SK-N-SH (cell line): Measurements from ENCODE around the gene ATP2C1. TPM values are rescaled to one million over a fixed set of nuclear protein-coding genes. Genes with fewer than 3 reads are reported as not detected.

Experiments used
- CTCF ChIA-PET: fragments of 300-600, 350-600 bp; formaldehyde crosslinking; extraction: SDS; loops from one replicate; lab custom pipeline; 2021; lab: Yijun Ruan, JAX
- POLR2A ChIA-PET: fragments of 350-600 bp; sonication (Branson Sonifier 250); formaldehyde crosslinking; extraction: SDS; loops from one replicate; lab custom pipeline; 2020; ENCODE audit warnings: antibody characterized with exemption, inconsistent platforms; lab: Yijun Ruan, JAX
- DNase-seq: peaks from one replicate; pipeline ENCODE4 v3.0.0; 2012
- H2AFZ ChIP-seq: fragments of 200-600 bp; sonication (generic); 2 replicates; pipeline ENCODE4 v1.8.1; 2016; ENCODE audit warnings: antibody characterized with exemption, mild to moderate bottlenecking, low read depth
- H3F3A ChIP-seq: fragments of 200-600 bp; sonication (generic); replicated peaks from 2 replicates; pipeline ENCODE3; 2016; ENCODE audit warnings: antibody characterized with exemption, mild to moderate bottlenecking; ENCODE audit not compliant: insufficient read depth
- H3K27ac ChIP-seq, 2 experiments: fragments of 200-500 bp in 1 of 2; fragments of 200-600 bp in 1 of 2; sonication (Bioruptor generic) in 1 of 2; sonication (generic), shearing (Covaris generic) in 1 of 2; 2 replicates each; pipeline versions ENCODE4 v1.5.1 to v1.6.1; 2014 to 2016; ENCODE audit warnings: low read depth in 2 of 2, inconsistent platforms in 1 of 2, low read length in 1 of 2, mild to moderate bottlenecking in 1 of 2, mixed read lengths in 1 of 2
- H3K27me3 ChIP-seq: fragments of 200-600 bp; sonication (generic), shearing (Covaris generic); 2 replicates; pipeline ENCODE4 v1.6.1; 2016; ENCODE audit warnings: mixed run types; ENCODE audit not compliant: insufficient read depth
- H3K36me3 ChIP-seq, 2 experiments: fragments of 200-500 bp in 1 of 2; fragments of 200-600 bp in 1 of 2; sonication (Bioruptor generic) in 1 of 2; sonication (generic) in 1 of 2; replicated peaks in 1 of 2; 2 replicates each; pipeline versions ENCODE3 to v1.5.1; 2014 to 2016; ENCODE audit warnings: low read length in 1 of 2, mild to moderate bottlenecking in 1 of 2; ENCODE audit not compliant: insufficient read depth in 2 of 2, control insufficient read depth in 1 of 2
- H3K4me1 ChIP-seq, 2 experiments: fragments of 200-500 bp in 1 of 2; fragments of 200-600 bp in 1 of 2; sonication (Bioruptor generic) in 1 of 2; sonication (generic), shearing (Covaris generic) in 1 of 2; 2 replicates each; pipeline versions ENCODE4 v1.5.1 to v1.6.1; 2014 to 2016; ENCODE audit warnings: low read depth in 1 of 2, low read length in 1 of 2, mixed run types in 1 of 2; ENCODE audit not compliant: insufficient read depth in 2 of 2, control insufficient read depth in 1 of 2
- H3K4me2 ChIP-seq: fragments of 200-600 bp; sonication (generic), shearing (Covaris generic); 2 replicates; pipeline ENCODE4 v1.6.1; 2017; ENCODE audit warnings: mixed run types
- H3K4me3 ChIP-seq, 2 experiments: fragments of 200-500 bp in 1 of 2; fragments of 200-600 bp in 1 of 2; sonication (Bioruptor generic) in 1 of 2; sonication (generic), shearing (Covaris generic) in 1 of 2; 2 replicates each; pipeline versions ENCODE4 v1.5.1 to v1.8.1; 2014 to 2016; ENCODE audit warnings: low read depth in 2 of 2, inconsistent platforms in 1 of 2, low read length in 1 of 2, mild to moderate bottlenecking in 1 of 2, mixed read lengths in 1 of 2, moderate library complexity in 1 of 2
- H3K79me2 ChIP-seq: fragments of 200-600 bp; sonication (generic); 2 replicates; pipeline ENCODE4 v1.8.1; 2017; ENCODE audit warnings: mild to moderate bottlenecking; ENCODE audit not compliant: insufficient read depth
- H3K9ac ChIP-seq: fragments of 200-600 bp; sonication (generic); 2 replicates; pipeline ENCODE4 v1.6.1; 2017; ENCODE audit warnings: mixed run types
- H3K9me2 ChIP-seq: fragments of 200-600 bp; sonication (generic); 2 replicates; pipeline ENCODE4 v1.6.1; 2017; ENCODE audit warnings: mixed run types
- H3K9me3 ChIP-seq: fragments of 200-600 bp; sonication (generic); 2 replicates; pipeline ENCODE4 v1.6.1; 2017; ENCODE audit warnings: mixed run types, mild to moderate bottlenecking, moderate library complexity
- H4K20me1 ChIP-seq: fragments of 200-600 bp; sonication (generic); 2 replicates; pipeline ENCODE4 v1.6.1; 2017; ENCODE audit warnings: mild to moderate bottlenecking, mixed run types; ENCODE audit not compliant: insufficient read depth
- CHD2 ChIP-seq: fragments of 150-350 bp; IDR thresholded peaks from 2 replicates; pipeline ENCODE4 v1.6.1; 2018; ENCODE audit warnings: low read length; ENCODE audit not compliant: partially characterized antibody
- CTCF ChIP-seq: fragments of 200-600 bp; sonication (generic); IDR thresholded peaks from 2 replicates; pipeline ENCODE4 v1.6.1; 2017; ENCODE audit warnings: antibody characterized with exemption, mild to moderate bottlenecking, moderate library complexity
- FOXJ3 ChIP-seq: sonication (generic); formaldehyde crosslinking; IDR thresholded peaks from 2 replicates; pipeline ENCODE4 v1.5.1; 2020; ENCODE audit warnings: mild to moderate bottlenecking, missing genetic modification reagents
- GATA2 ChIP-seq: sonication (generic); formaldehyde crosslinking; IDR thresholded peaks from 2 replicates; pipeline ENCODE4 v1.5.0; 2020; ENCODE audit warnings: mild to moderate bottlenecking, missing genetic modification reagents
- MEF2A ChIP-seq: IDR thresholded peaks from 2 replicates; pipeline ENCODE4 v1.4.0; 2012; ENCODE audit warnings: low read depth, borderline replicate concordance
- MXI1 ChIP-seq: IDR thresholded peaks from 2 replicates; pipeline ENCODE4 v1.6.1; 2012; ENCODE audit warnings: mild to moderate bottlenecking, low read depth, low read length, improper control_type of control experiment
- NFIC ChIP-seq: IDR thresholded peaks from 2 replicates; pipeline ENCODE4 v1.4.0; 2012; ENCODE audit warnings: borderline replicate concordance
- NRF1 ChIP-seq: IDR thresholded peaks from 2 replicates; pipeline ENCODE4 v1.6.1; 2012; ENCODE audit warnings: low read depth, mild to moderate bottlenecking, low read length
- RAD21 ChIP-seq: IDR thresholded peaks from 2 replicates; pipeline ENCODE4 v1.6.1; 2012; ENCODE audit warnings: mild to moderate bottlenecking, low read length
- RCOR1 ChIP-seq: fragments of 150-350 bp; IDR thresholded peaks from 2 replicates; pipeline ENCODE4 v1.6.1; 2017; ENCODE audit warnings: antibody characterized with exemption, low read length
- REST ChIP-seq: IDR thresholded peaks from 2 replicates; pipeline ENCODE4 v1.6.1; 2012; ENCODE audit warnings: mild to moderate bottlenecking, low read depth, low read length, moderate library complexity
- SIN3A ChIP-seq: IDR thresholded peaks from 2 replicates; pipeline ENCODE4 v1.6.1; 2012; ENCODE audit warnings: low read depth, mild to moderate bottlenecking, low read length, moderate library complexity, borderline replicate concordance
- TEAD4 ChIP-seq: IDR thresholded peaks from 2 replicates; pipeline ENCODE4 v1.4.0; 2012; ENCODE audit warnings: mild to moderate bottlenecking, borderline replicate concordance; ENCODE audit not compliant: insufficient read depth
- USF1 ChIP-seq: IDR thresholded peaks from 2 replicates; pipeline ENCODE4 v1.4.0; 2012; ENCODE audit warnings: low read depth, borderline replicate concordance
- ZBTB33 ChIP-seq: IDR thresholded peaks from 2 replicates; pipeline ENCODE4 v1.4.0; 2012; ENCODE audit warnings: low read depth, borderline replicate concordance
- WGBS: methylation state at CpG from one replicate; pipeline ENCODE4 v1.1.6; 2017; ENCODE audit warnings: low lambda C conversion rate; 5-methylcytosine and 5-hydroxymethylcytosine counted together
- polyA plus RNA-seq, 3 experiments: library from polyadenylated mRNA; depleted of rRNA; stranded (reverse); fragments of >200 nt; gene quantifications; 2 replicates each; pipeline ENCODE4 v1.2.3, GENCODE V29; 2012

Gene ATP2C1
- polyA plus RNA-seq, 1 of the 3 experiments (the other 2 are of a cell fraction), result 35.6 TPM

GRCh38 chr3:131036986-131037385, 143.1 kb downstream of the ATP2C1 start:
- Histone ChIP-seq H4K20me1 (no peaks in the 10 kb centered on the region), H3F3A (peaks cover 22% of the 10 kb centered on the region), H3K4me1 (no peaks in the 10 kb centered on the region), H3K4me2 (no peak overlapping the region), H3K9ac (no peak overlapping the region), H3K9me3 (no peaks in the 10 kb centered on the region), H3K27me3 (no peaks in the 10 kb centered on the region), H2AFZ (no peak overlapping the region), H3K36me3 (peaks cover 3 to 5% of the 10 kb centered on the region in 2 experiments), H3K79me2 (no peaks in the 10 kb centered on the region), H3K9me2 (no peaks in the 10 kb centered on the region), H3K27ac (no peak overlapping the region), H3K4me3 (no peak overlapping the region)
- ChIA-PET CTCF (interaction anchor here (0.6 to 1.9 kb wide), 4 partner anchors 15 to 1001 kb away, joined by 3 to 7 read pairs (median 5); no protein-coding TSS in a partner anchor), POLR2A (no interaction called here)
- whole genome bisulfite sequencing, result 95% methylated on average over 5 of the region's 5 CpGs
- no peak for TF ChIP-seq USF1
- TF ChIP-seq TEAD4, result no peak
- TF ChIP-seq MEF2A, result no peak
- no peak for TF ChIP-seq CTCF
- no peak for TF ChIP-seq SIN3A
- TF ChIP-seq REST, result no peak
- TF ChIP-seq ZBTB33, result no peak
- no peak for TF ChIP-seq RAD21
- TF ChIP-seq FOXJ3 (CRISPR knock-in tag), result no peak
- TF ChIP-seq RCOR1, result no peak
- TF ChIP-seq NFIC, result no peak
- TF ChIP-seq GATA2 (CRISPR knock-in tag), result no peak
- TF ChIP-seq CHD2, result no peak
- no peak for TF ChIP-seq NRF1
- TF ChIP-seq MXI1, result no peak
- no peak for DNase-seq
